Keratinocyte (primary cell): ENCODE measurements around the gene TNS1.

ENCODE experiments used
- CTCF ChIP-seq, 3 experiments: IDR thresholded peaks in 1 of 3; conservative IDR thresholded peaks in 1 of 3; optimal IDR thresholded peaks in 1 of 3; 2 replicates in 2 of 3; 3 replicates in 1 of 3; pipeline versions ENCODE3 to v1.5.1; 2011; ENCODE audit warnings: low read length in 3 of 3, mild to moderate bottlenecking in 3 of 3, moderate library complexity in 2 of 3, control low read depth in 1 of 3, inconsistent platforms in 1 of 3; ENCODE audit not compliant: insufficient read depth in 2 of 3; ENCODE audit errors: extremely low read depth in 1 of 3
- EZH2 ChIP-seq: IDR thresholded peaks from one replicate; pipeline ENCODE4 v1.6.1; 2012; ENCODE audit warnings: inconsistent platforms, mild to moderate bottlenecking, low read length, moderate library complexity

GRCh38 chr2:218013289-218013688, 10.5 kb upstream of the TNS1 start:
- no peak for TF ChIP-seq CTCF (optimal IDR thresholded peaks at IDR 0.05 in 1 of 3, IDR thresholded peaks at IDR 0.05 in 1 of 3, conservative IDR thresholded peaks at IDR 0.05 in 1 of 3; ENCODE audit: extremely low read depth in 1 of 3, insufficient read depth in 2 of 3, low read length in 3 of 3)
- no peak for TF ChIP-seq EZH2
